Measurements from ENCODE around the gene PPP2R5A. TPM values are rescaled to one million over a fixed set of nuclear protein-coding genes. Genes with fewer than 3 reads are reported as not detected.

Gene PPP2R5A
- total and polyA plus RNA-seq, 2 of the 8 experiments (the other 6 are each of a cell fraction or from before 2014, with no cell fraction given), result 14.6 to 36.3 TPM

DNA sequence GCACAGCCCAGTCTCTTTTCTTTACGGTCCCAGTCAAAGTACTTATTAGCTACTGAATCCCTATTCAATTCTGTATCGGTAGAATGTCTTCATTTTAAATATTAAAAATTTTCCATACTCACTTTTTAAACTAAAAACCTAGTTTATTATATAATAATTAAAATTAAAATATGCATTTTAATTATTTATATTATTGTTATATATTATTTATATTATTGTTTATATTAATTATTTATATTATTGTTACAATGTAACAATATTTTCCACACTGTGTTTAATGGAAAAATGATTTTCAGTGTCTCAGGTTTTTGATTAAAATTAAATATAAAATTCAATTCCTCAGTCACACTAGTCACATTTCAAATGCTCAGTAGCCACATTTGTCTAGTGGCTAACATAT, 18.2 kb upstream of the PPP2R5A start:
- H2BK15ac ChIP-seq (ENCODE audit: low read length), result no peak overlapping the region
- no peak overlapping the region for H2BK20ac ChIP-seq (ENCODE audit: low read length)
- no peak overlapping the region for H3K14ac ChIP-seq (ENCODE audit: insufficient read length)
- H3K56ac ChIP-seq (replicated peaks; ENCODE audit: insufficient read length, low read depth, low read length), result no peak overlapping the region
- no peak overlapping the region for H3K18ac ChIP-seq (ENCODE audit: extremely low read depth, low read length)
- H3K4me1 ChIP-seq (replicated peaks in 1 of 4; ENCODE audit: control insufficient read depth in 3 of 4, insufficient read depth in 4 of 4, low read length in 3 of 4), result no peaks in the 10 kb centered on the region
- no peaks in the 10 kb centered on the region for H3K9me3 ChIP-seq (ENCODE audit: insufficient read depth in 2 of 2, low read depth in 1 of 2, low read length in 1 of 2)
- no peak overlapping the region for H4K5ac ChIP-seq (ENCODE audit: insufficient read length, low read depth, low read length)
- no peak overlapping the region for H3K27ac ChIP-seq (ENCODE audit: low read depth, low read length)
- no peaks in the 10 kb centered on the region for H3K79me2 ChIP-seq (ENCODE audit: control insufficient read depth in 1 of 2, insufficient read depth in 2 of 2, low read length in 2 of 2)
- no peak overlapping the region for H2BK120ac ChIP-seq (replicated peaks; ENCODE audit: low read depth, low read length)
- FAIRE-seq (no peak), DNase-seq (ENCODE audit: low read depth in 1 of 2, low spot score in 2 of 2) (no peak)
- no peaks in the 10 kb centered on the region for H3K36me3 ChIP-seq (ENCODE audit: control insufficient read depth in 2 of 4, insufficient read depth in 4 of 4, low read length in 3 of 4)
- H4K8ac ChIP-seq (ENCODE audit: extremely low read depth, insufficient read depth, low read length), result no peak overlapping the region
- H3K9ac ChIP-seq (replicated peaks in 1 of 4; ENCODE audit: extremely low read depth in 1 of 4, low read depth in 3 of 4, low read length in 3 of 4), result no peak overlapping the region
- H2BK12ac ChIP-seq (ENCODE audit: low read depth, low read length), result no peak overlapping the region
- POLR2A ChIA-PET (ENCODE audit: partially characterized antibody), result no interaction called here
- H3K23ac ChIP-seq (ENCODE audit: insufficient read length), result no peak overlapping the region
- no peak overlapping the region for H2BK5ac ChIP-seq (ENCODE audit: low read depth, low read length)
- no peak overlapping the region for H2AFZ ChIP-seq (ENCODE audit: low read length)
- no peak overlapping the region for H3K4me3 ChIP-seq (ENCODE audit: extremely low read depth in 1 of 4, insufficient read depth in 2 of 4, low read depth in 3 of 4, low read length in 4 of 4)
- no peak overlapping the region for H3K4me2 ChIP-seq (ENCODE audit: insufficient read depth in 1 of 2, low read depth in 2 of 2, low read length in 2 of 2)
- H3K27me3 ChIP-seq (replicated peaks in 1 of 4; ENCODE audit: control insufficient read depth in 3 of 4, extremely low read depth in 1 of 4, insufficient read depth in 3 of 4, low read length in 3 of 4), result peaks cover 0 to 1% (median 0%) of the 10 kb centered on the region in 4 experiments; a peak in 1 of 7 replicates
- no peaks in the 10 kb centered on the region for H4K20me1 ChIP-seq (replicated peaks in 1 of 2; ENCODE audit: control insufficient read depth in 1 of 2, insufficient read depth in 2 of 2, low read length in 2 of 2)
- CTCF ChIA-PET (ENCODE audit: partially characterized antibody), result interaction anchor here (1.0 kb wide), 1 partner anchor 100 kb away, joined by 3 read pairs; no protein-coding TSS in a partner anchor
- no peak overlapping the region for H3K4ac ChIP-seq (replicated peaks; ENCODE audit: insufficient read length, low read depth, low read length)
- 84 to 100% methylated on average over 1 to 2 of the region's 2 CpGs for WGBS, 2 experiments (ENCODE audit: extremely low coverage in 1 of 2, insufficient coverage in 1 of 2, insufficient read length in 1 of 2, insufficient replicate concordance in 2 of 2, low coverage in 1 of 2, low lambda C conversion rate in 2 of 2, missing lambda C conversion rate in 1 of 2)
- no peak overlapping the region for H4K91ac ChIP-seq (replicated peaks; ENCODE audit: insufficient read length, low read length)
- no peak overlapping the region for H2AK5ac ChIP-seq (ENCODE audit: low read depth, low read length)
- no peaks in the 10 kb centered on the region for H3K79me1 ChIP-seq (ENCODE audit: low read depth, low read length)
- no peaks in the 10 kb centered on the region; the same call in 1 of the 2 replicates for H3K23me2 ChIP-seq (ENCODE audit: low read depth, low read length)
- TF ChIP-seq FOSL1 (IDR thresholded peaks at IDR 0.05; ENCODE audit: insufficient read depth, low read depth, low read length) (no peak), TEAD4 (IDR thresholded peaks at IDR 0.05; ENCODE audit: low read depth, low read length) (no peak), GABPA (IDR thresholded peaks at IDR 0.05; ENCODE audit: borderline replicate concordance, insufficient read depth, low read length) (no peak), RFX5 (IDR thresholded peaks at IDR 0.05; ENCODE audit: borderline replicate concordance, low read depth, low read length) (no peak), SP4 (IDR thresholded peaks at IDR 0.05; ENCODE audit: low read length) (no peak), CHD2 (IDR thresholded peaks at IDR 0.05; ENCODE audit: low read length) (no peak), SIX5 (IDR thresholded peaks at IDR 0.05; ENCODE audit: low read depth, low read length) (no peak), NRF1 (IDR thresholded peaks at IDR 0.05; ENCODE audit: low read depth, low read length) (no peak), POLR2AphosphoS5 (IDR thresholded peaks at IDR 0.05; ENCODE audit: low read depth, low read length) (no peak)
- TF ChIP-seq, protein P1, sequence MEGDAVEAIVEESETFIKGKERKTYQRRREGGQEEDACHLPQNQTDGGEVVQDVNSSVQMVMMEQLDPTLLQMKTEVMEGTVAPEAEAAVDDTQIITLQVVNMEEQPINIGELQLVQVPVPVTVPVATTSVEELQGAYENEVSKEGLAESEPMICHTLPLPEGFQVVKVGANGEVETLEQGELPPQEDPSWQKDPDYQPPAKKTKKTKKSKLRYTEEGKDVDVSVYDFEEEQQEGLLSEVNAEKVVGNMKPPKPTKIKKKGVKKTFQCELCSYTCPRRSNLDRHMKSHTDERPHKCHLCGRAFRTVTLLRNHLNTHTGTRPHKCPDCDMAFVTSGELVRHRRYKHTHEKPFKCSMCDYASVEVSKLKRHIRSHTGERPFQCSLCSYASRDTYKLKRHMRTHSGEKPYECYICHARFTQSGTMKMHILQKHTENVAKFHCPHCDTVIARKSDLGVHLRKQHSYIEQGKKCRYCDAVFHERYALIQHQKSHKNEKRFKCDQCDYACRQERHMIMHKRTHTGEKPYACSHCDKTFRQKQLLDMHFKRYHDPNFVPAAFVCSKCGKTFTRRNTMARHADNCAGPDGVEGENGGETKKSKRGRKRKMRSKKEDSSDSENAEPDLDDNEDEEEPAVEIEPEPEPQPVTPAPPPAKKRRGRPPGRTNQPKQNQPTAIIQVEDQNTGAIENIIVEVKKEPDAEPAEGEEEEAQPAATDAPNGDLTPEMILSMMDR (IDR thresholded peaks at IDR 0.05; ENCODE audit: control extremely low read depth in 1 of 3, insufficient read depth in 1 of 3, low read depth in 1 of 3, low read length in 3 of 3), result no peak
- TF ChIP-seq, protein P2, sequence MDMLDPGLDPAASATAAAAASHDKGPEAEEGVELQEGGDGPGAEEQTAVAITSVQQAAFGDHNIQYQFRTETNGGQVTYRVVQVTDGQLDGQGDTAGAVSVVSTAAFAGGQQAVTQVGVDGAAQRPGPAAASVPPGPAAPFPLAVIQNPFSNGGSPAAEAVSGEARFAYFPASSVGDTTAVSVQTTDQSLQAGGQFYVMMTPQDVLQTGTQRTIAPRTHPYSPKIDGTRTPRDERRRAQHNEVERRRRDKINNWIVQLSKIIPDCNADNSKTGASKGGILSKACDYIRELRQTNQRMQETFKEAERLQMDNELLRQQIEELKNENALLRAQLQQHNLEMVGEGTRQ (IDR thresholded peaks at IDR 0.05; ENCODE audit: low read length), result no peak
